Activated naive CD8-positive, alpha-beta T cell treated with anti-CD3 and anti-CD28 coated beads, Interleukin-2, amount 50 U/mL, for 24 hours (primary cell): Measurements from ENCODE around the gene KCNIP3.
"Not testable (repeated sequence)": the region's sequence is repeated elsewhere in the genome, so short reads cannot be mapped to it uniquely, and the experiment has no call there.

ENCODE experiments used
- ATAC-seq: fragments of 150-1000 bp; cut with Tn5 transposase; one replicate; pipeline ENCODE4 v1.10.0; 2021
- DNase-seq: peaks from one replicate; pipeline ENCODE4 v3.0.0; 2021
- H3K27ac Mint-ChIP-seq: one replicate; pipeline ENCODE4 v1.8.0; 2021; ENCODE audit warnings: mild to moderate bottlenecking, mixed read lengths
- H3K27me3 Mint-ChIP-seq: one replicate; pipeline ENCODE4 v1.8.0; 2021; ENCODE audit warnings: mixed read lengths
- H3K36me3 Mint-ChIP-seq: one replicate; pipeline ENCODE4 v1.8.0; 2021; ENCODE audit warnings: low read depth, mixed read lengths
- H3K4me1 Mint-ChIP-seq: one replicate; pipeline ENCODE4 v1.8.0; 2021; ENCODE audit warnings: mixed read lengths
- H3K4me3 Mint-ChIP-seq: one replicate; pipeline ENCODE4 v1.8.0; 2021; ENCODE audit warnings: mild to moderate bottlenecking, moderate library complexity, mixed read lengths
- H3K9me3 Mint-ChIP-seq: one replicate; pipeline ENCODE4 v1.8.0; 2021; ENCODE audit warnings: mixed read lengths

The KCNIP3 gene

GRCh38 chr2:95296880-95297487 is at the start of gene KCNIP3:
KCNIP3 (plus strand) TSS chr2:95297347; CDS start chr2:95297439, 92 bp downstream.
- no peak for DNase-seq
- H3K27ac Mint-ChIP-seq: no peak within 1 kb of the TSS
- no peaks in the 10 kb centered on the region for H3K36me3 Mint-ChIP-seq
- H3K4me3 Mint-ChIP-seq: no peak within 1 kb of the TSS
- no peaks in the 10 kb centered on the region for H3K9me3 Mint-ChIP-seq
- H3K27me3 Mint-ChIP-seq: peaks cover 5% of the 10 kb centered on the region
- no peaks in the 10 kb centered on the region for H3K4me1 Mint-ChIP-seq
- ATAC-seq: no peak

GRCh38 chr2:95258271-95258670 is 38.9 kb upstream of the KCNIP3 start:
- no peak for DNase-seq
- H3K27ac Mint-ChIP-seq: no peak overlapping the region
- H3K9me3 Mint-ChIP-seq: peaks cover 27% of the 10 kb centered on the region
- H3K36me3 Mint-ChIP-seq: peaks cover 6% of the 10 kb centered on the region
- H3K4me3 Mint-ChIP-seq: no peak overlapping the region
- no peaks in the 10 kb centered on the region for H3K4me1 Mint-ChIP-seq
- no peaks in the 10 kb centered on the region for H3K27me3 Mint-ChIP-seq
- ATAC-seq: no peak

- peaks cover 27% of the 10 kb centered on the region for H3K9me3 Mint-ChIP-seq
- no peak overlapping the region for H3K27ac Mint-ChIP-seq
- peaks cover 6% of the 10 kb centered on the region for H3K36me3 Mint-ChIP-seq
- ATAC-seq: no peak
- H3K4me1 Mint-ChIP-seq: no peaks in the 10 kb centered on the region
- no peak for DNase-seq
- no peak overlapping the region for H3K4me3 Mint-ChIP-seq
- H3K27me3 Mint-ChIP-seq: no peaks in the 10 kb centered on the region
These were observed 36.8 kb upstream of the KCNIP3 start for GRCh38 chr2:95260028-95261023.

GRCh38 chr2:95261602-95262001 is 35.5 kb upstream of the KCNIP3 start:
- no peak for DNase-seq
- no peaks in the 10 kb centered on the region for H3K27me3 Mint-ChIP-seq
- ATAC-seq: no peak
- peaks cover 3% of the 10 kb centered on the region for H3K36me3 Mint-ChIP-seq
- H3K4me1 Mint-ChIP-seq: no peaks in the 10 kb centered on the region
- H3K27ac Mint-ChIP-seq: no peak overlapping the region
- H3K9me3 Mint-ChIP-seq: peaks cover 19% of the 10 kb centered on the region
- H3K4me3 Mint-ChIP-seq: no peak overlapping the region

- H3K9me3 Mint-ChIP-seq: peaks cover 15% of the 10 kb centered on the region
- no peak overlapping the region for H3K4me3 Mint-ChIP-seq
- no peaks in the 10 kb centered on the region for H3K4me1 Mint-ChIP-seq
- no peaks in the 10 kb centered on the region for H3K36me3 Mint-ChIP-seq
- H3K27me3 Mint-ChIP-seq: no peaks in the 10 kb centered on the region
- no peak overlapping the region for H3K27ac Mint-ChIP-seq
- DNase-seq (no peak), ATAC-seq (no peak)
These were observed 34.1 kb upstream of the KCNIP3 start for GRCh38 chr2:95262896-95263542.

GRCh38 chr2:95264624-95265023 is 32.5 kb upstream of the KCNIP3 start:
- H3K9me3 Mint-ChIP-seq: no peaks in the 10 kb centered on the region
- no peaks in the 10 kb centered on the region for H3K27me3 Mint-ChIP-seq
- no peaks in the 10 kb centered on the region for H3K36me3 Mint-ChIP-seq
- H3K27ac Mint-ChIP-seq: no peak overlapping the region
- no peak for DNase-seq
- H3K4me1 Mint-ChIP-seq: no peaks in the 10 kb centered on the region
- no peak for ATAC-seq
- H3K4me3 Mint-ChIP-seq: no peak overlapping the region

- Mint-ChIP-seq H3K4me1 (no peaks in the 10 kb centered on the region), H3K36me3 (no peaks in the 10 kb centered on the region), H3K27ac (no peak overlapping the region), H3K27me3 (no peaks in the 10 kb centered on the region), H3K9me3 (no peaks in the 10 kb centered on the region), H3K4me3 (no peak overlapping the region)
- ATAC-seq: no peak
- no peak for DNase-seq
These were observed 32.0 kb upstream of the KCNIP3 start for GRCh38 chr2:95265182-95265581.

- Mint-ChIP-seq H3K4me1 (no peaks in the 10 kb centered on the region), H3K27me3 (no peaks in the 10 kb centered on the region), H3K9me3 (no peaks in the 10 kb centered on the region), H3K4me3 (no peak overlapping the region), H3K27ac (no peak overlapping the region), H3K36me3 (no peaks in the 10 kb centered on the region)
- DNase-seq (no peak), ATAC-seq (no peak)
These were observed 30.2 kb upstream of the KCNIP3 start for GRCh38 chr2:95266781-95267430.

- Mint-ChIP-seq H3K9me3 (no peaks in the 10 kb centered on the region), H3K4me3 (no peak overlapping the region), H3K27ac (no peak overlapping the region), H3K4me1 (no peaks in the 10 kb centered on the region), H3K36me3 (no peaks in the 10 kb centered on the region), H3K27me3 (no peaks in the 10 kb centered on the region)
- no peak for ATAC-seq
- no peak for DNase-seq
These were observed 29.5 kb upstream of the KCNIP3 start for GRCh38 chr2:95267458-95268210.

GRCh38 chr2:95268211-95269035 is 28.7 kb upstream of the KCNIP3 start:
- Mint-ChIP-seq H3K36me3 (no peaks in the 10 kb centered on the region), H3K27me3 (no peaks in the 10 kb centered on the region), H3K4me1 (no peaks in the 10 kb centered on the region), H3K4me3 (no peak overlapping the region), H3K27ac (no peak overlapping the region), H3K9me3 (no peaks in the 10 kb centered on the region)
- no peak for ATAC-seq
- DNase-seq: no peak

- no peak for ATAC-seq
- Mint-ChIP-seq H3K27ac (no peak overlapping the region), H3K27me3 (no peaks in the 10 kb centered on the region), H3K36me3 (no peaks in the 10 kb centered on the region), H3K9me3 (no peaks in the 10 kb centered on the region), H3K4me3 (no peak overlapping the region), H3K4me1 (no peaks in the 10 kb centered on the region)
- DNase-seq: no peak
These were observed 28.0 kb upstream of the KCNIP3 start for GRCh38 chr2:95269036-95269680.

GRCh38 chr2:95269745-95270144 is 27.4 kb upstream of the KCNIP3 start:
- DNase-seq, H3K27me3 Mint-ChIP-seq, H3K27ac Mint-ChIP-seq, H3K4me3 Mint-ChIP-seq, ATAC-seq, H3K4me1 Mint-ChIP-seq, H3K36me3 Mint-ChIP-seq, H3K9me3 Mint-ChIP-seq: not testable (repeated sequence)

- Mint-ChIP-seq H3K27me3 (no peaks in the 10 kb centered on the region), H3K4me3 (no peak overlapping the region)
These were observed 26.5 kb upstream of the KCNIP3 start for GRCh38 chr2:95270541-95271081.

More at GRCh38 chr2:95270541-95271081, 26.5 kb upstream of the KCNIP3 start:
- ATAC-seq: no peak
- Mint-ChIP-seq H3K36me3 (no peaks in the 10 kb centered on the region), H3K9me3 (no peaks in the 10 kb centered on the region), H3K27ac (no peak overlapping the region), H3K4me1 (no peaks in the 10 kb centered on the region)
- no peak for DNase-seq
